ENCODE measurements around the gene REXO5. TPM values are rescaled to one million over a fixed set of nuclear protein-coding genes. Genes with fewer than 3 reads are reported as not detected.
A peak's percentile ranks its signal among the peaks of the same experiment; 100 is the strongest.

Gene REXO5
- total RNA-seq, 3 donors from 2014 or later, result 4.8 to 13.2 (median 5.9) TPM

- peak overlapping the region; percentile 49 to 67 for H3K27ac ChIP-seq
- no peak overlapping the region for H3K4me3 ChIP-seq
- H3K4me1 ChIP-seq, result peaks cover 6 to 8% of the 10 kb centered on the region in 2 donors
- no peak for TF ChIP-seq CTCF (IDR thresholded peaks at IDR 0.05)
- no peak for TF ChIP-seq POLR2AphosphoS5 (IDR thresholded peaks at IDR 0.05)
- H3K36me3 ChIP-seq, result no peaks in the 10 kb centered on the region
- no peak for DNase-seq (ENCODE audit: low spot score in 2 of 2)
- intact Hi-C loops (cut with DNase I; ENCODE audit: low total_unique reads), result no loop called here
- no peaks in the 10 kb centered on the region for H3K9me3 ChIP-seq
- H3K27me3 ChIP-seq, result no peaks in the 10 kb centered on the region
These were observed 59.2 kb downstream of the REXO5 start for GRCh38 chr16:20865420-20866131.

- Histone ChIP-seq H3K27ac (peak overlapping the region; percentile 49 to 67), H3K36me3 (no peaks in the 10 kb centered on the region), H3K27me3 (no peaks in the 10 kb centered on the region), H3K4me3 (no peak overlapping the region), H3K9me3 (no peaks in the 10 kb centered on the region), H3K4me1 (peaks cover 10 to 14% of the 10 kb centered on the region in 2 donors)
- no peak for DNase-seq (ENCODE audit: low spot score in 2 of 2)
- intact Hi-C loops (cut with DNase I; ENCODE audit: low total_unique reads), result no loop called here
- TF ChIP-seq POLR2AphosphoS5 (IDR thresholded peaks at IDR 0.05) (no peak), CTCF (IDR thresholded peaks at IDR 0.05) (no peak), POLR2A (IDR thresholded peaks at IDR 0.05) (no peak)
These were observed 59.9 kb downstream of the REXO5 start for GRCh38 chr16:20866145-20866772.

GRCh38 chr16:20866801-20867200 lies 60.5 kb downstream of the REXO5 start:
- Histone ChIP-seq H3K27me3 (no peaks in the 10 kb centered on the region), H3K4me1 (peaks cover 10 to 19% of the 10 kb centered on the region in 2 donors), H3K4me3 (no peak overlapping the region), H3K27ac (peak overlapping the region; percentile 49 to 67), H3K9me3 (no peaks in the 10 kb centered on the region), H3K36me3 (no peaks in the 10 kb centered on the region)
- no peak for TF ChIP-seq POLR2AphosphoS5 (IDR thresholded peaks at IDR 0.05)
- no peak for TF ChIP-seq POLR2A (IDR thresholded peaks at IDR 0.05)
- no peak for TF ChIP-seq CTCF (IDR thresholded peaks at IDR 0.05)
- DNase-seq (ENCODE audit: low spot score in 2 of 2), result no peak
- intact Hi-C loops (cut with DNase I; ENCODE audit: low total_unique reads), result no loop called here

- no peaks in the 10 kb centered on the region for H3K36me3 ChIP-seq
- intact Hi-C loops (cut with DNase I; ENCODE audit: low total_unique reads), result no loop called here
- H3K9me3 ChIP-seq, result no peaks in the 10 kb centered on the region
- TF ChIP-seq CTCF (IDR thresholded peaks at IDR 0.05), result no peak
- no peak for TF ChIP-seq POLR2AphosphoS5 (IDR thresholded peaks at IDR 0.05)
- TF ChIP-seq POLR2A (IDR thresholded peaks at IDR 0.05), result no peak
- peaks cover 10 to 19% of the 10 kb centered on the region in 2 donors for H3K4me1 ChIP-seq
- H3K27me3 ChIP-seq, result no peaks in the 10 kb centered on the region
- DNase-seq (ENCODE audit: low spot score in 2 of 2), result no peak
- no peak overlapping the region for H3K4me3 ChIP-seq
- H3K27ac ChIP-seq, result peak overlapping the region; percentile 22 to 49
These were observed 61.3 kb downstream of the REXO5 start for GRCh38 chr16:20867585-20867984.

- peak overlapping the region; percentile 45 to 68 for H3K27ac ChIP-seq
- H3K27me3 ChIP-seq, result no peaks in the 10 kb centered on the region
- TF ChIP-seq CTCF (IDR thresholded peaks at IDR 0.05) (no peak), POLR2AphosphoS5 (IDR thresholded peaks at IDR 0.05) (peak in 1 of 3 donors; percentile 24)
- no peaks in the 10 kb centered on the region for H3K36me3 ChIP-seq
- intact Hi-C loops (cut with DNase I; ENCODE audit: low total_unique reads), result no loop called here
- peak in 1 of 2 donors; percentile 56 for DNase-seq (ENCODE audit: low spot score in 2 of 2)
- no peak overlapping the region for H3K4me3 ChIP-seq
- no peaks in the 10 kb centered on the region for H3K9me3 ChIP-seq
- peaks cover 10 to 19% of the 10 kb centered on the region in 2 donors for H3K4me1 ChIP-seq
These were observed 62.6 kb downstream of the REXO5 start for GRCh38 chr16:20868890-20869289.

Measured in breast epithelium (tissue), 4 donors.